ENCODE measurements around the gene CHM. TPM values are rescaled to one million over a fixed set of nuclear protein-coding genes. Genes with fewer than 3 reads are reported as not detected.
"Not testable (repeated sequence)": the region's sequence is repeated elsewhere in the genome, so short reads cannot be mapped to it uniquely, and the experiment has no call there.

CHM gene, protein sequence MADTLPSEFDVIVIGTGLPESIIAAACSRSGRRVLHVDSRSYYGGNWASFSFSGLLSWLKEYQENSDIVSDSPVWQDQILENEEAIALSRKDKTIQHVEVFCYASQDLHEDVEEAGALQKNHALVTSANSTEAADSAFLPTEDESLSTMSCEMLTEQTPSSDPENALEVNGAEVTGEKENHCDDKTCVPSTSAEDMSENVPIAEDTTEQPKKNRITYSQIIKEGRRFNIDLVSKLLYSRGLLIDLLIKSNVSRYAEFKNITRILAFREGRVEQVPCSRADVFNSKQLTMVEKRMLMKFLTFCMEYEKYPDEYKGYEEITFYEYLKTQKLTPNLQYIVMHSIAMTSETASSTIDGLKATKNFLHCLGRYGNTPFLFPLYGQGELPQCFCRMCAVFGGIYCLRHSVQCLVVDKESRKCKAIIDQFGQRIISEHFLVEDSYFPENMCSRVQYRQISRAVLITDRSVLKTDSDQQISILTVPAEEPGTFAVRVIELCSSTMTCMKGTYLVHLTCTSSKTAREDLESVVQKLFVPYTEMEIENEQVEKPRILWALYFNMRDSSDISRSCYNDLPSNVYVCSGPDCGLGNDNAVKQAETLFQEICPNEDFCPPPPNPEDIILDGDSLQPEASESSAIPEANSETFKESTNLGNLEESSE
- total RNA-seq = 16.6 and 17.7 TPM in 2 replicates

DNA sequence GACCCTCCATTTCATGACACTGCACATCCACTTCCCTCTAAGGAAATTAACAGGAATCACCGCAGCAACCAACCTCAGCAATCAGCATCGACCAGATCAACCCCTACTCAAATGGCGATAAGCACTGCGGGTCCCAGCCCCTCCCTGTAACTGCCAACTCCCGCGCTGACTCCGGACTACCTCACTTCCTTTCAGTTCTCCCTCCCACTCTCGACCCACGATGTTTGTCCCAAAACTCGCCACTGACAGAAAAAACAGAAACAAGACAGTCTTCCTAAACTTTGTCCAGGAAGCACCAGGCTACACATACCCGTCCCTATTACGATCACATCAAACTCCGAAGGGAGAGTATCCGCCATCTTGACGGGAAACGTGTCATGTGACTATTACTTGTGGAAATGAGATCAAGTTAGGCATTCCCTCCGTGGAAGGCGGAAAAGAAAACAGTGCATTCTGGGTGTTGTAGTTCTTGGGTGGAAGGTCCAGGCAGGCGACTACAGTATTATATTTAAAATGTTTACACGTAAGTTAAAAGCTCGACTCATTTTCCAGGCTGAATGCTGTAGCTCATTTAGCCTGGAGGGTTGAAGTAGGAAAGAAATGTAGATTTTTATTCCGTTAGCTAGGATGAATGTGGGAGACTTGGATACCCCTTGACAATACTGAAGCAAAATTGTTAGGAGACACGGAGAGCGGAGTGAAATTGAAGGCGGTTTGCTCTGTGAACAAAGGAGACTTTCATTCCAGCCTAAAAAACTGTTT lies at the start of gene CHM:
TSS of gene CHM (minus strand) at position 385 of the 762 bp plus-strand sequence. CDS start at position 359, 26 bp downstream.
- intact Hi-C loops (cut with micrococcal nuclease) = loop anchor here (1.0 to 5.0 kb wide), 7 partner anchors 45 to 1547 kb away; partner anchors contain the start of genes APOOL and DACH2

DNA sequence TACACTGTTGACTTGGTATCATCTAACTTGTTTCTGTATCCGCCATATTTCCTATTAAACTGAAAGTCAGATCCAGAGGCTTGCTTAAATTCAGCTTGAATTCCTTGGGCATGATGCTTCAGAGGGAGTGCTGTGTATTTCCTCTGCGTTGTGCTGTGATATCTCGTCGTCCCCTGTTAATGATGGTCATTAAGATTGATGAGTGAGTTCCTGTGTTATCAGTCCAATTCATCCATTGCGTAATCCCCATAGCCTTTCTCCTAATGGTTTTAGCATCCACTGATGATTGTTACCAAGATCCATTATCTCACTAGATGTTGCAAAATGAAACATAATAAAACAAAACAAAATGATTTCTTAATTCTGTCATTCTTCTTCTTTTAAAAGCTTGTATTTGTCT lies 31.3 kb upstream of the CHM start:
- intact Hi-C loops (cut with micrococcal nuclease) = no loop called here

DNA sequence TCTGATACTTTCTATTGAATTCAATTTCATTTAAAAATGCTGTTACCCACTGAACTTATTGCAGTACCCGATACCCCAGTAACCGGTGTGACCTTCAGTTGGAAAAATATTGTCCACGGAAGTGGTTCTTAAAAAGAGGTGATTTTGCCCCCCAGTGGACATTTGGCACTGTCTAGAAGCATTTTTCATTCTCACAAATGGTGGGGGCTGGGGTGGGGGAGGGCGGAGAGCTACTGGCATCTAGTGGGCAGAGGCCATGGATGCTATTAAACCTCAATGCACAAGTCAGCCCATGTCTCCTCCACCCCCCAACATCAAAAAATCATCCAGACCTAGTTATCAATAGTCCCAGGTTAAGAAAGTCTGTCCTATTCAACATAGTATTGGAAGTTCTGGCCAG lies 19.6 kb upstream of the CHM start:
- intact Hi-C loops (cut with micrococcal nuclease) = no loop called here

DNA sequence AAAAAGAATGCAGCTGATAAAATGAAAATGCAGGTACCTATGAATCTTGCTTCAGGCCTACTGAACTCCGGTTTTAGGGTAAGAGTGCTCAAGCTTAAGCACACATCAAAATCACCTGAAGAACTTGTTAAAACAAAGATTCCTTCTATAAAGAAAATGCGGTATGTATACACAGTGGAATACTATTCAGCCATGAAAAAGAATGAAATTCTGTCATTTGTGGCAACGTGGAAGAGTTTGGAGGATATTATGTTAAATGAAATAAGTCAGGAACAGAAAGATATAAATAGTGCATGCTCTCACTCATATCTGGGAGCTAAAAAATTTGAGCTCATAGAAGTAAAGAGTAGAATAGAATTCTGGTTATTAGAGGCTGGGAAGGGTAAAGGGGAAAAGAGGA lies 14.0 kb upstream of the CHM start:
- intact Hi-C loops (cut with micrococcal nuclease) = no loop called here

DNA sequence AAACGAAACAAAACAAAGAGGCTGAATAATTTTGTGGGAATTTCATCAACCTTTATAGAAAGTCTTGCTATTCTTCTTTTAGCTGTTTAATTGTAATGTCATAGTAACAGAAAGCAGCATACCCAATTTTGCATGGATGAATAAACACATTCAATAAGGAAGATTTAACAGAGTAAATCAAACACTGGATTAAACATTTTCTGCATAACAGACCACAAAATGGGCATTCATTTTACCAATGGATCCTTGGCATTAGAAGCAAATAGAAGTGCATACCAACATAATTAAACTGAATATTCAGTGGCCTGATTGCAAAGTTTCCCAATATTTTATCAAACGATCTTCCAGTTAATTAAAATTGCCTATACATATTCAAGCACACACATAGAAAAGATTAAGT lies 4.4 kb upstream of the CHM start:
- intact Hi-C loops (cut with micrococcal nuclease) = no loop called here

DNA sequence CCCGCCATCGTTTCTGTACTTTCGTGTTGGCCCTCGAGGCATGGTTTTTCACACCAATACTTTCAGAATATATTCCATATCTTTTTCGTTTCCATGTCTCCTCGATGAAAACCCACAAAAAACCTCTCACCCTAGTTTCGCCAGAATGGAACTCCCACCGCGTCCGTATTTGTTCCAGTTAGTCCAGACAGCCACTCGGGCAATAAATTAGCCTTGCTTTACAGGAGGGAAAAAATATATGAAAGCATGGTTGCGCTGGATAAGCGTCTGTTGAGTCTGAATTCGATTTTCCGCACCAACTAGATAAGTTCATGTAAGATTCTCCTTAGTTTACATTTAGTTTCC lies 550 bp upstream of the CHM start:
- intact Hi-C loops (cut with micrococcal nuclease) = loop anchor here (1.0 to 5.0 kb wide), 7 partner anchors 46 to 1547 kb away; partner anchors contain the start of genes APOOL and DACH2

DNA sequence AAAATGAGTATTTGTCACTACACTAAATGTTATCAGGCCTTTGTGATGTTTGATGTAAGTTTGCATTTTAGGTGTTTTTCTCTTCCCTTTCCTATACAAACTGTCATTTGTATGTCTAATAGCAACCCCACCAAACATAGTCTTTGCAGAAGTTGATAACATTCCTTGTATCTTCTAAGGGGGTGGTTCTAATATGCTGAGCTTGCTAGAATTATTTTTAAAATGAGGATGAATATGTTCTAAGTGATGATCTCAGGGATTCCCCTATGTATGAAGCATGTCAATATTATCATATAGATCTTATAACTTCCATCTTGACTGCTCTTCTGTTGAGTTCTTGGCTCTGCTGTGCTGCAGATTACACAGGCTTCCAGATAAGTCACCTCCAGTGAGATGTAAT lies 3.1 kb downstream of the CHM start:
- intact Hi-C loops (cut with micrococcal nuclease) = no loop called here

DNA sequence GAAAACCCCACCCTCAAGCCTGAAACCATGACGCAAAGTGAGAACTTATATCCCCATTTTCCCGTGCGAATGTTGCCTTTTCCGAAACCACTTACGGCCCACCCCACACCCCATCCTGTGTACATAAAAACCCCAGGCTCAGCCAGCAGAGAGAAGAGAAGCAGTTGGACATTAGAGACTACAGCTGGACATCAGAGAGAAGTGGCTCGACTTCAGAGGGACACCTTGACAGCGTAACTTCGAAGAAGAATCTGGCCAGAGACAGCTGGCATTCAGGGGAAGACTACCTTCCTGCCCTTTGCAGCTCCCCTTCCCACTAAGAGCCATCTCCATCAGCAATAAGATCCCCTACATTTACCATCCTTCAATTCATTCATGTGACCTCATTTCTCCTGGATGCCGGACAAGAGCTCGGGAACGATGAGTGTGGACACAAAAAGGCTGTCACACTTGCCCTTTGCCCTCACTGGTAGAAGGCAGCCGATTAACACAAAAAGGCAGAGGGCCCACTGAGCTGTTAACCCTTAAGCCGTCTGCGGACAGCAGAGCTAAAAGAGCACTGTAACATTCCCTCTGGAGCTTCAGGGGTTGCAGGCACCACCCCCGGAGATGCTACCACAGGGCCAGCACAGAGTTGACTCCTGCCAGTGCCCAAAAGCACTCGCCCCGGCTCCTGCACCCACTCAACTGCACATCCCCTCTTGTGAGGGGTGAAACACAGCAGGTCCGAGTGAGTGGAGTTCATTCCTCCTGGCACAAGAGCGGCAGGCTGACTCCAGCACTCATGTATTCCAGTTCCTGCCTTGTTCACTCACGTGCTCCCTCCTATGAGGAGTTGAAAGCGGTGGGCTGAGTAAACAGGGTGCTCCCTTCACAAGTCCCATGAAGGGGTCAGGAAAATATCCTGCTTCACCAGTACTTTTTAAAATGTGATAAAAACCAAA lies 7.5 kb downstream of the CHM start:
- intact Hi-C loops (cut with micrococcal nuclease) = no loop called here

DNA sequence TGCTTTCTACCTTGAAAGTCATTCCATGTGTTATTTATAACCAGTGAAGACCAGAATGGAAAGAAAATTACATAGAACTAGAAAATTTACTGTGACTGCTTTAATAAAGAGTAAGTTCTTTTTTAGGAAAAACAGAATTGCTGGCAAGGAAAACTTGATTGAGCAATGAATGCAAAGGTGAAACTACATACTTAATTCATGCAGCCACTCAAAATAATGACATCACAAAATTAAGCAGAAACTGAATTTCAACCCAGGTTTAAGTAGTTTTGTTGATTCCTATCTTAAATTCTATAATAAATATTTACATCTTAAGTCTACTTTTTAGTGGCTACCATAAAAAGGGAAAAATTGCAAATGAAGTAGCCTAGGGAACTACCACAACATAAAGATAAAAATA lies 14.0 kb downstream of the CHM start:
- intact Hi-C loops (cut with micrococcal nuclease) = no loop called here

DNA sequence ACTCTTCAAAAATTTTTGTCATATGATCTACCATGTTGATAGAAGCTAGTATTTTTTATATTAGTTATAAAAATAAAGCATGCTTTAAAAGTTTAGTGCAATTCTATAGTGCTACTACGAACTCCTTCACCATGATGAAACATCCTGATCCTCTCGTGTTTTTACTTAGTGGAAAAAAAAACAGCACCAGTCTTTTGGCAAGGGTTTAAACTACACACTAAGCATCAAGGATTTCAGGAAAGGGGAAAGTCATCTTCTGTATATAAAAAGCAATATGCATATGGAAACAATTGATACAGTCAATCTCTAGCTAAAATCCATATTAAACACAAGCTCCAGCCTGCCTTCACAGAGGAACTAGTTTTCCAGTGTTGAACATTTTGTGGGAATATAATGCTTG lies 18.7 kb downstream of the CHM start:
- intact Hi-C loops (cut with micrococcal nuclease) = no loop called here

DNA sequence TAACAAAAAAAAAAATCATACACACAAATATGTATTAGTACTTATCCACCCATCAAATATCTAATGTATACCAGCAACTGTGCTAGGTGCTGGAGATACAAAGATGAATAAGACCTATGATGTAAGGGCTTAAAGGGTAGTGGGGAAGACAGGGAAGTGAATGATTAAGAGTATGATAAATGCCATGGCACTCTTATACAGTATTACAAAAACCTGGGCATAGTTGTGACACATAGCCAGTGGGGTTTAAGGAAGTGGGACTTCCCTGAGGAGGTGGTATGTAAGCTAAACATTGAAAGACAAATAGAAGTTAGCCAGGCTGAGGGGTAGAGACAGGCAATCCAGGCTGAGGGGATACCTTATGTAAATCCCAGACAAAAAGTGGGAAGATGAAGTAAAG lies 23.5 kb downstream of the CHM start:
- intact Hi-C loops (cut with micrococcal nuclease) = no loop called here

DNA sequence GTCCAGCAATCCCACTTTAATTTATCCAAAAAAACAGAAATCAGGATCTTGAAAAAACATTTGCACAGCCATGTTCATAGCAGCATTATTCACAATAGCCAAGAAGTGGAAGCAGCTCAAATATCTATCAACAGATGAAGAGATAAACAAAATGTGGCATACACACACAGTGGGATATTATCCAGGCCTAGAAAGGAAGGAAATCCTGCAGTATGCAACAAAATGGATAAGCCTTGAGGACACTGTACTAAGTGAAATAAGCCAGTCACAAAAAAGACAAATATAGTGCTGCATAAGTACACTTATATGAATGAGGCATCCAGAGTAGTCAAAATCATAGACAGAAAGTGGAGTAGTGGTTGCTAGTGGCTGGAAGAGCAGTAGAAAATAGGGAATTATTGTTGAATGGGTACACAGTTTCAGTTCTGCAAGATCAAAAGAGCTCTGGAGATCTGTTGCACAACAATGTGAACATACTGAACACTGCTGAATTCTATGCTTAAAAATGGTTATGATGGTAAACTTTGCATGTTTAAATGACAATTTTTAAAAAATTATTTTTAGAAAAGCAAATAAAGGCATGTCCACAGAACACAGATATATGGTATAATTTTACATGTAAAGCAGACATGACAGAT lies 25.6 kb downstream of the CHM start:
- intact Hi-C loops (cut with micrococcal nuclease) = no loop called here

DNA sequence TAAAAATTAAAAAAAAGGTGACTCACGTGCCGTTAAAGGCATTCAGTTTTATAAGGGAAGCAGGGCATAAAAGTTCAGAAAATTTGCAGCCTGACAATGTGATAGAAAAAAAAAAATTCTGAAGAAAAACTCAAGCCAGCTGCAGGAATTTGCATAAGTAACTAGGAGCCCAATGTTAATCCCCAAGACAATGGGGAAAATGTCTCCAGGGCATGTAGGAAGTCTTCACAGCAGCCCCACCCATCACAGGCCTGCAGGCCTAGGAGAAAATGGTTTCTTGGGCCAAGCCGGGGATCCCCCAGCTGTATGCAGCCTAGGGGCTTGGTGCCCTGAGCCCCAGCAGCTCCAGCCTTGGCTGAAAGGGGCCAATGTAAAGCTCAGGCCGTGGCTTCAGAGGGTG lies 31.2 kb downstream of the CHM start:
- intact Hi-C loops (cut with micrococcal nuclease) = no loop called here

DNA sequence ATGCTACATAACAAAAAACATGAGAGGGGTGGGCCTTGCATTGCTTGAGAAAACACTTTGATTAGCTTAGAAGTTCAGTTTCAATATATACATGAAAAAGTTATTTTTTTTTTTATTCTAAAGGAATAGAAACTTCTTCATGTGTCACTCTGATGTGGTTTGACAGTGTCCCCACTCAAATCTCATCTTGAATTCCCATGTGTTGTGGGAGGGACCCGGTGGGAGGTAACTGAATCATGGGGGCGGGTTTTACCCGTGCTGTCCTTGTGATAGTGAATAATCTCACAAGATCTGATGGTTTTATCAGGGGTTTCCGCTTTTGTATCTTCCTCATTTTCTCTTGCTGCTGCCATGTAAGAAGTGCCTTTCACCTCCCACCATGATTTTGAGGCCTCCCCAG lies 32.4 kb downstream of the CHM start:
- intact Hi-C loops (cut with micrococcal nuclease) = not testable (repeated sequence)

DNA sequence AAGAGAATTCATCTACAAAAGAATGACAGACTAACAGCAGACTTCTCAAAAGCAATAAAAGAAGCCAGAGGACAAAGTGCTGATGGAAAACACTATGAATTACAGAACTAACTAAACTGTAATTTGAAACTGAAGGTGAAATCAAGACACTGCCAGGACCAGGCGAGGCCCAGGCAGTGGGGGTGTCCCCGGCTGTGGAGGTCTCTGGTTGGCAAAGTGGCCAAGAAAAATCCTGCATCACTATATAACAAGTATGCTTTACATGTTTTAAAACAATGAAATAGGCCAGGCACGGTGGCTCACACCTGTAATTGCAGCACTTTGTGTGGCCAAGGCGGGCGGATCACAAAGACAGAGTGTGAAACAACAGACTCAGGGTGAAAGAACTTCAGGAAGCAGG lies 32.9 kb downstream of the CHM start:
- intact Hi-C loops (cut with micrococcal nuclease) = no loop called here

DNA sequence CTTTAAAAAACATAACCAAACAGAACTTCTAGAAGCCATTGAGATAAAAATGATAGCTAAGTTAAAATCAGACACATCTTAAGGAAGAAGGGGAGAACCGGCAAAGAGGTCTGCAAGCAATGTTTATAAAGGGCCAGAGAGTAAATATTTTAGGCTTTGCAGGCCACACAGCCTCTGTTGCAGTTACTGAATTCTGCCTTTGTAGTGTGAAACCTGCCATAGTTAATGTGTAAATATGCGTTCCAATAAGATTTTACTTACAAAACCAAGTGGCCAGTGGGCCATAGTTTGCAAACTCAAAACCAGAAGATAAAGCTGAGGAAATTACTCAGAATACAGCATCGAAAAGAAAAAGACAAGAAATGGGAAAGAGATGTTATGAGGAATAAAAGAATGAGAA lies 33.6 kb downstream of the CHM start:
- intact Hi-C loops (cut with micrococcal nuclease) = no loop called here

DNA sequence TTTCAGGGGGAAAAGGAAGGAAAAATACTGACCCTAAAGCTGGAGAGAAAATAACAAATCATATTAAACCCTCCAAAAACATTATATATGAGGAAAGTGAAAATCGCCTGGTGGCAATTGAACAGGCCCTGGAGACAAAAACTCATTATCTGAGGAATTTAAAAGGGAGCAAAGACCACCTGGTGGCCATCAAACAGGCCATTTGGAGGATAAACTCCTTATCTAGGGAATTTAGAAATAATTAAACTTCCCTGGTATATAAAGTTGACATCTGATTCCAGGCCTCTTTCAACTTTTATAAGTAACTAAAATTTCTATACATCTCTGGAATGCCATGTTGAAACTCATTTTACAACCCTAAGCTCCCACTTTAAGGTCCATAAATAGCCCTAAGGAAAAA lies 35.2 kb downstream of the CHM start:
- intact Hi-C loops (cut with micrococcal nuclease) = no loop called here

DNA sequence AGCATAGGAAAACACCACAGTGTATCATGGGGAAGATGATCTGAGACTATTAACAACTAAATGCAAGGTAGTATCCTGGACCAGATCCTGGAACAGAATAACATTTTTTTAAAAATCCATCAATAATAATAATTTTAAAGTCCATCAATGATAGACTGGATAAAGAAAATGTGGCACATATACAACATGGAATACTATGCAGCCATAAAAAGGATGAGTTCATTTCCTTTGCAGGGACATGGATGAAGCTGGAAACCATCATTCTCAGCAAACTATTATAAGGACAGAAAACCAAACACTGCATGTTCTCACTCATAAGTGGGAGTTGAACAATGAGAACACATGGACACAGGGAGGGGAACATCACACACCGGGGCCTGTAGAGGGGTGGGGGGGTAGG lies 37.6 kb downstream of the CHM start:
- intact Hi-C loops (cut with micrococcal nuclease) = not testable (repeated sequence)

DNA sequence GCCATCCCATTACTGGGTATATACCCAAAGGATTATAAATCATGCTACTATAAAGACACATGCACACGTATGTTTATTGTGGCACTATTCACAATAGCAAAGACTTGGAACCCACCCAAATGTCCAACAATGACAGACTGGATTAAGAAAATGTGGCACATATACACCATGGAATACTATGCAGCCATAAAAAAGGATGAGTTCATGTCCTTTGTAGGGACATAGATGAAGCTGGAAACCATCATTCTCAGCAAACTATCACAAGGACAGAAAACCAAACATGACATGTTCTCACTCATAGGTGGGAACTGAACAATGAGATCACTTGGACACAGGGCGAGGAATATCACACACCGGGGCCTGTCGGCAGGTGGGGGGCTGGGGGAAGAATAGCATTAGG lies 39.5 kb downstream of the CHM start:
- intact Hi-C loops (cut with micrococcal nuclease) = not testable (repeated sequence)

DNA sequence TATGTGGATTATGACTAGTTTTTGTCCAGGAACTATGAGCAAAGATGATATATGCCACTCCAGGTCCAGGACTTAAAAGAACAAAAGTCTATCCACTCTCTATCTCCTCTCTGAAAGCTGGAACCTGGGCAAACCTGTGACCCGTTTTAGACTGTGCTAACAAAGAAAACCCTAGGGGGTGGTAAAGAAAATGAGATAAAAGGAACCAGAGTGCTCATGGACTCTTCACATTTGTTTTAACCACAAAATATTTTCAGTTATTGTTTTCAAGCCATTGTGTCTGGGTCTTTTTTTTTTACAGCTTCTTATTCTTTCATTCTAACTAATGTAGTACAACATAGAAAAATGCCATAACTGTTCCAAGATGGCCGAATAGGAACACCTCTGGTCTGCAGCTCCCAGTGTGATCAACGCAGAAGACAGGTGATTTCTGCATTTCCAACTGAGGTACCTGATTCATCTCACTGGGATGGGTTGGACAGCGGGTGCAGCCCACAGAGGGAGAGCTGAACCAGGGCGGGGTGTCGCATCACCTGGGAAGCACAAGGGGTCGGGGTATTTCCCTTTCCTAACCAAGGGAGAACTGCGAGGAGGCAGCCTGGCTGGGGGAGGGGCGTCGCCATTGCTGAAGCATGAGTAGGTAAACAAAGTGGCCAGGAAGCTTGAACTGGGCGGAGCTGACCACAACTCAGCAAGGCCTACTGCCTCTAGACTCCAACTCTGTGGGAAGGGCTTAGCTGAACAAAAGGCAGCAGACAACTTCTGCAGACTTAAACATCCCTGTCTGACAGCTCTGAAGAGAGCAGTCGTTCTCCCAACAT lies 45.1 kb downstream of the CHM start:
- intact Hi-C loops (cut with micrococcal nuclease) = loop anchor here (1.0 kb wide), 1 partner anchor 45 kb away; the partner anchor contains the start of gene CHM
